Endodermal cell (in vitro differentiated cells): Measurements from ENCODE around the gene CTSS. TPM values are rescaled to one million over a fixed set of nuclear protein-coding genes. Genes with fewer than 3 reads are reported as not detected.

Experiments used
- DNase-seq: peaks from one replicate; pipeline ENCODE4 v3.0.0-alpha.2; 2017
- H3K27ac ChIP-seq: 2 replicates; pipeline ENCODE4 v1.5.1; 2013; ENCODE audit warnings: mild to moderate bottlenecking, low read depth, low read length, moderate library complexity
- H3K27me3 ChIP-seq: 2 replicates; pipeline ENCODE4 v1.6.1; 2013; ENCODE audit warnings: mild to moderate bottlenecking, low read length, moderate library complexity; ENCODE audit not compliant: insufficient read depth, control insufficient read depth, poor library complexity, severe bottlenecking
- H3K36me3 ChIP-seq: 2 replicates; pipeline ENCODE4 v1.7.0; 2013; ENCODE audit warnings: mild to moderate bottlenecking, low read length, moderate library complexity; ENCODE audit not compliant: control insufficient read depth, insufficient read depth
- H3K4me1 ChIP-seq: one replicate; pipeline ENCODE4 v1.7.0; 2013; ENCODE audit warnings: low read length; ENCODE audit not compliant: control insufficient read depth, insufficient read depth
- H3K4me3 ChIP-seq: 2 replicates; pipeline ENCODE4 v1.5.1; 2013; ENCODE audit warnings: mild to moderate bottlenecking, low read length, moderate library complexity
- H3K9ac ChIP-seq: 2 replicates; pipeline ENCODE4 v1.6.1; 2013; ENCODE audit warnings: mild to moderate bottlenecking, low read length, moderate library complexity; ENCODE audit not compliant: poor library complexity, severe bottlenecking; ENCODE audit errors: extremely low read depth
- H3K9me3 ChIP-seq: 2 replicates; pipeline ENCODE4 v1.6.1; 2013; ENCODE audit warnings: mild to moderate bottlenecking, low read length, moderate library complexity; ENCODE audit not compliant: control insufficient read depth
- H3K27ac Mint-ChIP-seq: 2 replicates; pipeline ENCODE4 v1.8.0; 2020; ENCODE audit warnings: mixed read lengths
- H3K27me3 Mint-ChIP-seq: 2 replicates; pipeline ENCODE4 v1.8.0; 2021; ENCODE audit warnings: mild to moderate bottlenecking, mixed read lengths; ENCODE audit not compliant: insufficient read depth
- H3K36me3 Mint-ChIP-seq: 2 replicates; pipeline ENCODE4 v1.8.0; 2020; ENCODE audit warnings: low read depth, mixed read lengths
- H3K4me1 Mint-ChIP-seq: 2 replicates; pipeline ENCODE4 v1.8.0; 2020; ENCODE audit warnings: mixed read lengths
- H3K4me3 Mint-ChIP-seq: 2 replicates; pipeline ENCODE4 v1.8.0; 2020; ENCODE audit warnings: mild to moderate bottlenecking, moderate library complexity, mixed read lengths
- H3K9me3 Mint-ChIP-seq: 2 replicates; pipeline ENCODE4 v1.8.0; 2020; ENCODE audit warnings: mild to moderate bottlenecking, mixed read lengths
- CTCF ChIP-seq: fragments of 200-600 bp; sonication (generic); conservative IDR thresholded peaks from 2 replicates; pipeline ENCODE4 v1.5.0; 2021; ENCODE audit warnings: antibody characterized with exemption, mild to moderate bottlenecking
- WGBS, 2 experiments: methylation state at CpG; one replicate each; pipeline versions ENCODE4 v1.1.5 to v1.1.7; 2013; ENCODE audit warnings: missing lambda C conversion rate in 2 of 2, mixed read lengths in 1 of 2; ENCODE audit not compliant: insufficient coverage in 1 of 2, insufficient read length in 1 of 2; 5-methylcytosine and 5-hydroxymethylcytosine counted together
- total RNA-seq, 2 donors: library from RNA; stranded (reverse); fragmentation: NEBNext Ultra II Directional in 1 of 2; extraction: Animal tissue kit (Norgen Biotek cat#: 25700) in 1 of 2; gene quantifications; 2 replicates in 1 of 2; 3 replicates in 1 of 2; pipeline ENCODE4 v1.2.1, GENCODE V29; 2021

CTSS gene
- total RNA-seq, 2 donors from 2014 or later: not detected

- H3K9me3 ChIP-seq: no peaks in the 10 kb centered on the region
- no peak for DNase-seq
- Mint-ChIP-seq H3K36me3 (peaks cover 3% of the 10 kb centered on the region), H3K27ac (peak overlapping the region; percentile 70), H3K9me3 (no peaks in the 10 kb centered on the region), H3K4me1 (peaks cover 35% of the 10 kb centered on the region), H3K27me3 (no peaks in the 10 kb centered on the region), H3K4me3 (no peak overlapping the region)
- H3K4me1 ChIP-seq: peaks cover 17% of the 10 kb centered on the region
- H3K4me3 ChIP-seq: no peak overlapping the region
- no peak overlapping the region for H3K27ac ChIP-seq
- H3K9ac ChIP-seq: no peak overlapping the region
- H3K27me3 ChIP-seq: no peaks in the 10 kb centered on the region
- whole genome bisulfite sequencing, 2 experiments: 75 to 81% methylated on average over 5 to 7 of the region's 7 CpGs
- H3K36me3 ChIP-seq: peaks cover 27% of the 10 kb centered on the region
- TF ChIP-seq CTCF: no peak
Observed at GRCh38 chr1:150807249-150808023, 41.9 kb upstream of the CTSS start.

GRCh38 chr1:150805899-150806298, 40.3 kb upstream of the CTSS start:
- H3K27ac Mint-ChIP-seq: no peak overlapping the region
- peaks cover 37% of the 10 kb centered on the region for H3K4me1 Mint-ChIP-seq
- WGBS, 2 experiments: 86 to 94% methylated on average over 2 to 4 of the region's 4 CpGs

GRCh38 chr1:150804671-150805070, 39.1 kb upstream of the CTSS start:
- peaks cover 11% of the 10 kb centered on the region for H3K4me1 ChIP-seq
- WGBS, 2 experiments: 93 to 100% methylated on average over 1 to 3 of the region's 3 CpGs
- H3K27ac ChIP-seq: no peak overlapping the region

More at GRCh38 chr1:150805899-150806298, 40.3 kb upstream of the CTSS start:
- DNase-seq: no peak
- no peaks in the 10 kb centered on the region for H3K27me3 Mint-ChIP-seq
- no peak overlapping the region for H3K27ac ChIP-seq
- H3K9ac ChIP-seq: no peak overlapping the region
- no peak overlapping the region for H3K4me3 ChIP-seq
- H3K36me3 Mint-ChIP-seq: peaks cover 3% of the 10 kb centered on the region
- H3K4me1 ChIP-seq: peaks cover 15% of the 10 kb centered on the region
- no peaks in the 10 kb centered on the region for H3K27me3 ChIP-seq
- H3K4me3 Mint-ChIP-seq: no peak overlapping the region
- peaks cover 13% of the 10 kb centered on the region for H3K36me3 ChIP-seq
- TF ChIP-seq CTCF: no peak
- no peaks in the 10 kb centered on the region for H3K9me3 ChIP-seq
- no peaks in the 10 kb centered on the region for H3K9me3 Mint-ChIP-seq

More at GRCh38 chr1:150804671-150805070, 39.1 kb upstream of the CTSS start:
- Mint-ChIP-seq H3K27me3 (no peaks in the 10 kb centered on the region), H3K4me3 (no peak overlapping the region), H3K4me1 (peaks cover 46% of the 10 kb centered on the region), H3K9me3 (no peaks in the 10 kb centered on the region), H3K27ac (no peak overlapping the region), H3K36me3 (peaks cover 2% of the 10 kb centered on the region)
- Histone ChIP-seq H3K4me3 (no peak overlapping the region), H3K36me3 (peaks cover 2% of the 10 kb centered on the region), H3K9ac (no peak overlapping the region), H3K9me3 (no peaks in the 10 kb centered on the region), H3K27me3 (no peaks in the 10 kb centered on the region)
- TF ChIP-seq CTCF: no peak
- no peak for DNase-seq
